ENCODE data around the gene CDH23.

The CDH23 gene

DNA sequence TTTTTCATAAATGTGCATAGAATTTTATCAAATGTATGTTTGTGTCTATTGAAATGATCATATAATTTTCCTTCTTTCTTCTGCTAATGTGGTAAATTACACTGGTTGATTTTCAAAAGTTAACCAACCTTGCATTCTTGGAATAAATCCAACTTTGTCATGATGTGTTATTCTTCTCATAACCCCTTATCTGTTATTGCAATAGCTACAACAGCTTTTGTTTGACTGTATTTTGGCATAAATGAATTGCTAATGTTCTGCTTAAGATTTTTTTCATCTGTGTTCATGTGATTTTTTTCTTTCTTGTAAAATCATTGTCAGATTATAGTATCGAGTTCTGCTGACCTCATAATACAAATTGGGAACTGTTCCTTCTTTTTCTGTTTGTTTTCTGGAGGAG lies 17.6 kb downstream of the CDH23 start:
- Histone ChIP-seq H3K9ac (no peak overlapping the region), H2AFZ (no peak overlapping the region), H3K36me3 (ENCODE audit: control insufficient read depth, insufficient read depth, low read length) (no peaks in the 10 kb centered on the region), H3K4me2 (ENCODE audit: low read length) (no peak overlapping the region), H3K4me3 (ENCODE audit: low read depth, low read length) (no peak overlapping the region), H3K4me1 (no peaks in the 10 kb centered on the region), H3K27me3 (ENCODE audit: control insufficient read depth, insufficient read depth, low read length) (no peaks in the 10 kb centered on the region), H3K9me3 (ENCODE audit: control insufficient read depth, low read length) (no peaks in the 10 kb centered on the region), H3K27ac (no peak overlapping the region), H3K79me2 (no peaks in the 10 kb centered on the region)
- TF ChIP-seq, protein P1, sequence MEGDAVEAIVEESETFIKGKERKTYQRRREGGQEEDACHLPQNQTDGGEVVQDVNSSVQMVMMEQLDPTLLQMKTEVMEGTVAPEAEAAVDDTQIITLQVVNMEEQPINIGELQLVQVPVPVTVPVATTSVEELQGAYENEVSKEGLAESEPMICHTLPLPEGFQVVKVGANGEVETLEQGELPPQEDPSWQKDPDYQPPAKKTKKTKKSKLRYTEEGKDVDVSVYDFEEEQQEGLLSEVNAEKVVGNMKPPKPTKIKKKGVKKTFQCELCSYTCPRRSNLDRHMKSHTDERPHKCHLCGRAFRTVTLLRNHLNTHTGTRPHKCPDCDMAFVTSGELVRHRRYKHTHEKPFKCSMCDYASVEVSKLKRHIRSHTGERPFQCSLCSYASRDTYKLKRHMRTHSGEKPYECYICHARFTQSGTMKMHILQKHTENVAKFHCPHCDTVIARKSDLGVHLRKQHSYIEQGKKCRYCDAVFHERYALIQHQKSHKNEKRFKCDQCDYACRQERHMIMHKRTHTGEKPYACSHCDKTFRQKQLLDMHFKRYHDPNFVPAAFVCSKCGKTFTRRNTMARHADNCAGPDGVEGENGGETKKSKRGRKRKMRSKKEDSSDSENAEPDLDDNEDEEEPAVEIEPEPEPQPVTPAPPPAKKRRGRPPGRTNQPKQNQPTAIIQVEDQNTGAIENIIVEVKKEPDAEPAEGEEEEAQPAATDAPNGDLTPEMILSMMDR (IDR thresholded peaks at IDR 0.05) = no peak

DNA sequence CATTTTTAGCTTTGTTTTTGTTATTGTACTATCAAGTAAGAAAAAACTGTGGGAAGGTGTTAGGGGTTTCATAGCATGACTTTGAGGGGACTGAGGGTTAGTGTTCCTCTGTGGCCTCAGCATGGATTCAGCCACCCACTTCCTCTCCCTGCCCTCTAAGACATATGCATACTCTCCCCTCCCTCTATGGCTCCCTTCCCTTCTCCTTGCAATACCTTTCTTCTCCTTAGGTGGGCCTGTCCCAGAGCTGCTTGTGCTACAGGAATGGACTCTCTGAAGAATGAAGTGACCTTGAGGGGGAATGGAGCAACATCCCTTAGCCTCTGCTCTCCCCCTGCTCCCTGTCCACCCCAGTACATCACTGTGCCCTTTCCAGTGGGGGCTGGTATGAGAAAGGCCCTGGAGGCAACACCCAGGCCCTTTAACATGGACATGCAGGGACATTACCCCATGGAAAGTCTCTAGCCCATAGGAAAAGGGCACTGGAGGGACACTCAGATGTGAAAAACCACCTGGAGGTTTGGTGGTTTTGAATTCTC lies 22.4 kb downstream of the CDH23 start:
- TF ChIP-seq, protein P1 (IDR thresholded peaks at IDR 0.05) = no peak
- no peak overlapping the region for H3K4me3 ChIP-seq (ENCODE audit: low read depth, low read length)
- no peaks in the 10 kb centered on the region for H3K36me3 ChIP-seq (ENCODE audit: control insufficient read depth, insufficient read depth, low read length)
- no peak overlapping the region for H2AFZ ChIP-seq
- H3K27me3 ChIP-seq (ENCODE audit: control insufficient read depth, insufficient read depth, low read length) = no peaks in the 10 kb centered on the region
- H3K9ac ChIP-seq = no peak overlapping the region
- H3K27ac ChIP-seq = no peak overlapping the region
- no peaks in the 10 kb centered on the region for H3K9me3 ChIP-seq (ENCODE audit: control insufficient read depth, low read length)
- H3K79me2 ChIP-seq = no peaks in the 10 kb centered on the region
- H3K4me1 ChIP-seq = no peaks in the 10 kb centered on the region
- no peak overlapping the region for H3K4me2 ChIP-seq (ENCODE audit: low read length)

DNA sequence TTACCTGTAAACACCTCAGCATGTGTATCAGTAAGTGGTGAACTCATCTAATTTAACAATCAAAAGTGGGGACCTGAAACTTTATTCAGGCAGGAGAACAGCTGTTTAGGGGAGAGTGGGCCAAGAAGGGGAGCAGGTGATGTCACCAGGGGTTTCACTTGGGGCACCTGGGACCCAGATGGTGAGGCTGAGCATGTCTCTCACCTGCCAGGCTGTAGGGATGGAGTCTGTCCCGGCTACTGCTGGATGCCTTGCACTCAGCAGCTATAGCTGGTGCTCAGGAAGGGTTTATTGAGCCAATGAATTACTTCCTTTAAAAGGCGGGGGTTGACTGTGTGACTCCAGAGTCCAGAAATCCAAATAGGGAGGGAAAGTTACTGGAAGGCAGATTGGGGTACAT lies 23.0 kb downstream of the CDH23 start:
- Histone ChIP-seq H3K27me3 (ENCODE audit: control insufficient read depth, insufficient read depth, low read length) (no peaks in the 10 kb centered on the region), H3K27ac (no peak overlapping the region), H2AFZ (no peak overlapping the region), H3K36me3 (ENCODE audit: control insufficient read depth, insufficient read depth, low read length) (no peaks in the 10 kb centered on the region), H3K4me2 (ENCODE audit: low read length) (no peak overlapping the region), H3K4me1 (no peaks in the 10 kb centered on the region), H3K9ac (no peak overlapping the region), H3K4me3 (ENCODE audit: low read depth, low read length) (no peak overlapping the region), H3K79me2 (no peaks in the 10 kb centered on the region), H3K9me3 (ENCODE audit: control insufficient read depth, low read length) (no peaks in the 10 kb centered on the region)
- TF ChIP-seq, protein P1 (IDR thresholded peaks at IDR 0.05) = no peak

DNA sequence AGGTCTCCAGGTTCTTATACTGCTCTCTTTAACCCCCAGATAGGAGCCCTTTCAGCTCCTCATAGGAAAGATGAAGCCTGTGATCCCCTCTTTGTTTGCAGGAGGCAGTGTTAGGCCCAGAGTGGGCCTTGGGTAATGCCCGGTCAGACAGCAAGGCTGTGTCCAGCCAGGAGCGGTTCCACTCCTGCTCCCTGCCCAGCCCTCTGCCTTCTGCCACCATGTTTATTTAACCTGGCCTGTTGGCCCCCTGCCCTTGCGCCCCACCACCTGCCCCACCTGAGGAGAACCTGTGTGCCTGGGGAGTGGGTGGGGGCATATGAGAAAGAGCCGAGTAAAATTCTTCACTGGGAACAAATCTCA lies 24.3 kb downstream of the CDH23 start:
- H3K9me3 ChIP-seq (ENCODE audit: control insufficient read depth, low read length) = no peaks in the 10 kb centered on the region
- H3K27me3 ChIP-seq (ENCODE audit: control insufficient read depth, insufficient read depth, low read length) = no peaks in the 10 kb centered on the region
- no peak overlapping the region for H2AFZ ChIP-seq
- no peak overlapping the region for H3K4me2 ChIP-seq (ENCODE audit: low read length)
- no peaks in the 10 kb centered on the region for H3K79me2 ChIP-seq
- H3K27ac ChIP-seq = no peak overlapping the region
- H3K9ac ChIP-seq = no peak overlapping the region
- TF ChIP-seq, protein P1 (IDR thresholded peaks at IDR 0.05) = no peak
- no peaks in the 10 kb centered on the region for H3K4me1 ChIP-seq
- no peak overlapping the region for H3K4me3 ChIP-seq (ENCODE audit: low read depth, low read length)
- no peaks in the 10 kb centered on the region for H3K36me3 ChIP-seq (ENCODE audit: control insufficient read depth, insufficient read depth, low read length)

DNA sequence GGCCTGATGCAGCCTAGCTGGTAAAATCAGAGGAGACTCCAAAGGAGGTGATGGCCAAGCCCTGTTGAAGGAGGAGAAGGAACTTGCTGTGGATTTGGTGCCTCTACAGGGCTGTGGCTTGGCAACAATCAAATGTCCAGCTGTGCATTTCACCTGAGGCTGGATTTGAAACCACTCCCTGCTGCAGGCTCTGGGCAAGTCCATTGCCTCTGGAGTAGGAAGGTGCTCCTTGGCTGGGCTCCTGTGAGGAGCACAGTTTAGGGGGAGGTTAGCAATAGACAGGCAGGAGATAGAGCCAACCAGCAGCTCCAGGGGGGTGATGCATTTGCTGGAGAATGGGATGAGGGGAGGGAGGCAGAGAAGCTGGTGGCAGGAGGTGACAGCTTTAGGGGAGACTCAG lies 26.5 kb downstream of the CDH23 start:
- H3K36me3 ChIP-seq (ENCODE audit: control insufficient read depth, insufficient read depth, low read length) = no peaks in the 10 kb centered on the region
- H3K9me3 ChIP-seq (ENCODE audit: control insufficient read depth, low read length) = no peaks in the 10 kb centered on the region
- no peak overlapping the region for H3K9ac ChIP-seq
- no peaks in the 10 kb centered on the region for H3K4me1 ChIP-seq
- no peak overlapping the region for H3K27ac ChIP-seq
- no peaks in the 10 kb centered on the region for H3K79me2 ChIP-seq
- no peaks in the 10 kb centered on the region for H3K27me3 ChIP-seq (ENCODE audit: control insufficient read depth, insufficient read depth, low read length)
- H3K4me3 ChIP-seq (ENCODE audit: low read depth, low read length) = no peak overlapping the region
- no peak overlapping the region for H2AFZ ChIP-seq
- TF ChIP-seq, protein P1 (IDR thresholded peaks at IDR 0.05) = no peak
- no peak overlapping the region for H3K4me2 ChIP-seq (ENCODE audit: low read length)
